Measurements from ENCODE around the gene LDLRAD2.
A peak's percentile ranks its signal among the peaks of the same experiment; 100 is the strongest.
"Not testable (repeated sequence)": the region's sequence is repeated elsewhere in the genome, so short reads cannot be mapped to it uniquely, and the experiment has no call there.

LDLRAD2 gene, protein sequence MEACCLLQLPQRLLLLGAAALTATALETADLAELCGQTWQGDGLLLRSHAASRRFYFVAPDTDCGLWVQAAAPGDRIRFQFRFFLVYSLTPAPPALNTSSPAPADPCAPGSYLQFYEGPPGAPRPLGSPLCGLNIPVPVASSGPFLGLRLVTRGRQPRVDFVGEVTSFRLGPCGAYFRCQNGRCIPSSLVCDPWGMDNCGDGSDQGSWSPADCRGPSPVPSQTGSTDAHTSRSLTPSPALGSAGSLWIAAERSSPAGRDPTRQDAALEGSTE

DNA sequence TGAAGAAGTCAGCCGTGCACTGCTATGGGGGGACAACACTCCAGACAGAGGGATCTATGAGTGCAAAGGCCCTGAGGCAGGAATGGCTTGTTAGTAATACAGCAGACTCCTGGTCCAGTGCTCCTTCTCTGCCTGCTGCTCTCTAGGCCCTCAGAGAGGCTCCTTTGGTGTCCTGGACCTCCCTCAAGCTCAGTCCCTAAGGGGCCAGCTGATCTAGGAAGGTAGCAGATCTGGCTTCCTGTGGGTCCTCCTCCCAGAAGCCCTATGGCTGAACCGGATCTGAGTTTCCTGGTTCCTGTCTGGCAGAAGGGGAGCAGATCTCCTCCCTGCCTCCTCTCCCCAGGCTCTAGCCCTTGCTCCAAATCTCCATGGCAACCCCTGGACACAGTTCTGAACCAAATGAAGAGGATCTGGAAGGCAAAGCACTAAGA is at the start of gene LDLRAD2:
TSS of gene LDLRAD2 (plus strand) at position 391 of the 431 bp plus-strand sequence. CDS start 187 bp downstream, outside the sequence.
- no peak for DNase-seq (ENCODE audit: low spot score)

- DNase-seq (ENCODE audit: low spot score), result no peak
These were observed 48.8 kb upstream of the LDLRAD2 start for GRCh38 chr1:21763236-21763635.

DNA sequence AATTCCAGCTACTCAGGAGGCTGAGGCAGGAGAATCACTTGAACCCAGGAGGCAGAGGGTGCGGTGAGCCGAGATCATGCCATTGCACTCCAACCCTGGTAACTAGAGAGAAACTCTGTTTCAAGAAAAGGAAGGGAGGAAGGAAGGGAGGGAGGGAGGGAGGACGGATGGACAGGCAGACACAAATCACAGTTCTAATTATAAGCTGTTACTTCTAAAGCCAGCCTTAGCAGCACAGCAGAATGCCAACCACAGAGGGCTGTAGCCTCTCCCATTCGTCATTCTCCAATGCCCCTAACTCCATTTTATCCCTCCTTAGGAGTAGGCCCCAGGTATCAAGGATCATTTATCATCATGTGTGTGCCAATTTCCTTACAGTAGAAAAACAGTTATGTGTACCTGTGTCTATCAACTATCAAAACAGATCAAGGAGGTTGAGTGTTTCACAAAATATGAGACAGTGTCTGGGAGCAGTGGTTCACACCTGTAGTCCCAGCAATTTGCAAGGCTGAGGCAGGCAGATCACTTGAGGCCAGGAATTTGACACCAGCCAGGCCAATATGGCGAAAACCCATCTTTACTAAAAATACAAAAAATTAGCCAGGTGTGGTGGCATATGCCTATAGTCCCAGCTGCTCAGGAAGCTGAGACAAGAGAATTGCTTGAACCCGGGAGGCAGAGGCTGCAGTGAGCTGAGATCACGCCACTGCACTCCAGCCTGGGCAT is 48.2 kb upstream of the LDLRAD2 start:
- no peak for DNase-seq (ENCODE audit: low spot score)

- no peak for DNase-seq (ENCODE audit: low spot score)
These were observed 47.2 kb upstream of the LDLRAD2 start for GRCh38 chr1:21764615-21765423.

DNA sequence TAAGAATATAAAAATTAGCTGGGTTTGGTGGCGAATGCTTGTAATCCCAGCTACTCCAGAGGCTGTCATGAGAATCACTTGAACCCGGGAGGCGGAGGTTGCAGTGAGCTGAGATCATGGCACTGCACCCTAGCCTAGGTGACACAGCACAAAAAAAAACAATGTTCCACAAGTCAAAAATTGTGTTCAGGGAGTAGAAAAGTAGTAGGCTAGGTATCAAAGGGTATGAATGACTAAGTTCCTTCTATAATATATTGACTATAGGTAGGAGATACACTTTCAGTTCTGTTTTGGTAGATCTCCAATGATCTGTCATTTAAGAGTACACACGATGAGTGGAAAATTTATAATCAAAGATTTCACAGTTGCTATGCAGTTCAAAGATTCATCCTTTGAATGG is 45.9 kb upstream of the LDLRAD2 start:
- DNase-seq (ENCODE audit: low spot score), result no peak

DNA sequence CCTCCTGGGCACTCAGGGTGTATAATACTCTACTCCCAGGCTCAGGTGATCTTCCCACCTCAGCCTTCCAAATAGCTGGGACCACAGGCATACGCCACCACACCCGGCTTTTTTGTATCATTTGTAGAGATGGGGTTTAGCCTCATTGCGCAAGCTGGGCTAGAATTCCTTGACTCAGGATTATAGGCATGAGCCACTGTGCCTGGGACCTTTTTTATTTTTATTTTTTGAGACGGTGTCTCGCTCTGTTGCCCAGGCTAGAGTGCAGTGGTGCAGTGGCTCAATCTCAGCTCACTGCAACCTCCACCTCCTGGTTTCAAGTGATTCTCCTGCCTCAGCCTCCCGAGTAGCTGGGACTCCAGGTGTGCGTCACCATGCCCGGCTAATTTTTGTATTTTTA is 45.0 kb upstream of the LDLRAD2 start:
- DNase-seq (ENCODE audit: low spot score), result not testable (repeated sequence)

DNA sequence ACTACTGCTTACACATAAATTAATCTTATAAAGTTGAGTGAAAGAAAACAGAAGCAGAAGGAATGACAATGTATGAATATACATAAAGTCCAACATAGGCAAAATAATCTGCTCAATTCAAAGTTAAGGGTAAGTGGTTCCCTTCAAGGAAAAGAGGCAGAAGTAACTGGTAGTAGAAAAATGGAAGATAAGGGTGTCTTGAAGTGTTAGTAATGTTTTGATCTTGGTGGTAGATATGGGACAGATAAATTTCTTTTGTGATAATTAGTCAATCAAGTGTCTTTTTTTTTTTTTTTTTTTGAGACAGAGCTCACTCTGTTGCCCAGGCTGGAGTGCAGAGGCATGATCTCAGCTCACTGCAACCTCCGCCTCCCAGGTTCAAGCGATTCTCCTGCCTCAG is 41.9 kb upstream of the LDLRAD2 start:
- DNase-seq (ENCODE audit: low spot score), result no peak

GRCh38 chr1:21770602-21771001 is 41.5 kb upstream of the LDLRAD2 start:
- DNase-seq (ENCODE audit: low spot score), result not testable (repeated sequence)

DNA sequence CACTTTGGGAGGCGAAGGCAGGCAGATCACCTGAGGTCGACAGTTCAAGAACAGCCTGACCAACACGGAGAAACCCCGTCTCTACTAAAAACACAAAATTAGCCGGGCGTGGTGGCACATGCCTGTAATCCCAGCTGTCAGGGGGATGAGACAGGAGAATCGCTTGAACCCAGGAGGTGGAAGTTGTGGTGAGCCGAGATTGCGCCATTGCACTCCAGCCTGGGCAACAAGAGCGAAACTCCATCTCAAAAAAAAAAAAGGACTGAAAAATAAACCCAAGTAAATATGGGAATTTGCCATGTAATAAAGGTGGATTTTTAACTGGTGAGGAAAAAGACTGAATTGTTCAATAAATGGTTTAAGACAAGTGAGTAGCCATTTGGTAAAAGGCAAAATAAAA is 40.4 kb upstream of the LDLRAD2 start:
- DNase-seq (ENCODE audit: low spot score), result not testable (repeated sequence)

DNA sequence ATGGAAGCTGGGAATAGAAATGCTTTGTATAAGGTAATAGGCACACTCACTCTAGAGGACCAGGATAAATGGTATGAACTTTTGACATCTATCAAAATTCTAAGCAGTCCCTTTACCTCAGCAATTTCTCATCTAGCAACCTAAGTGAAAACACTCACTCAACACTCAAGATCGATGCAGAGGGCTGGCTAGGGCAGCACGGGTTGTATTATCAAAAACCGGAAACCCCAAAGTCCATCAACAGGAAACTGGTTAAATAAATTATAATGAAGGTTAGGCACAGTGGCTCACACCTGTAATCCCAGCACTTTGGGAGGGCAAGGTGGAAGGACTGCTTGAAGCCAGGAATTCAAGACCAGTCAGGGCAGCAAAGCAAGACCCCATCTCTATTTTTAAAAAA is 38.5 kb upstream of the LDLRAD2 start:
- no peak for DNase-seq (ENCODE audit: low spot score)

GRCh38 chr1:21774835-21775549 is 37.1 kb upstream of the LDLRAD2 start:
- DNase-seq (ENCODE audit: low spot score), result no peak

DNA sequence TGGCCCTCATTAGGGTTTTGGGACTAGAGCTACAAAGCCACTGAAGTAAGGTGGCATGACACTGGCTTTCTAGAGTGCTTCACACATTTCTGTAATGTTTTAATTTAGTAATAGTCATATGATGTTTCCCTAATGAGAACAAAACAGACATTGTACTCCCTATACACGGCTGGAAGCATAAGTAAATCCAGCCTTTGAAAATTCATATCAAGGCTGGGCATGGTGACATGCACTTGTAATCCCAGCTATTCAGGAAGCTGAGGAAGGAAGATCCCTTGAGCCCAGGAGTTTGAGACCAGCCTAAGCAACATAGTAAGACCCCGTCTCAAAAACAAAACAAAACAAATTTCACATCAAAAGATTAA is 36.5 kb upstream of the LDLRAD2 start:
- no peak for DNase-seq (ENCODE audit: low spot score)

- DNase-seq (ENCODE audit: low spot score), result no peak
These were observed 36.0 kb upstream of the LDLRAD2 start for GRCh38 chr1:21775985-21776562.

DNA sequence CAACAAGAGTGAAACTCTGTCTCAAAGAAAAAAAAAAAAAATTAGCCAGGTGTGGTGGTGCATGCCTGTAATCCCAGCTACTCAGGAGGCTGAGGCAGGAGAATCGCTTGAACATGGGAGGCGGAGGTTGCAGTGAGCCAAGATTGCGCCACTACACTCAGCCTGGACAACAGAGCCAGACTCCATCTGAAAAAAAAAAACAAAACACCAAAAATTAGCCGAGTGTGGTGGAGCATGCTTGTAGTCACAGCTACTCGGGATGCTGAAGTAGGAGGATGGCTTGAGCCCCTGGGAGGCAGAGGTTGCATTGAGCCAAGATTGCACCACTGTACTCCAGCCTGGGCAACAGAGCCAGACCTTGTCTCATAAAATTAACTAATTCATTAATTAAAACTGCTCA is 35.1 kb upstream of the LDLRAD2 start:
- not testable (repeated sequence) for DNase-seq (ENCODE audit: low spot score)

- DNase-seq (ENCODE audit: low spot score), result no peak
These were observed 33.7 kb upstream of the LDLRAD2 start for GRCh38 chr1:21778405-21778727.

DNA sequence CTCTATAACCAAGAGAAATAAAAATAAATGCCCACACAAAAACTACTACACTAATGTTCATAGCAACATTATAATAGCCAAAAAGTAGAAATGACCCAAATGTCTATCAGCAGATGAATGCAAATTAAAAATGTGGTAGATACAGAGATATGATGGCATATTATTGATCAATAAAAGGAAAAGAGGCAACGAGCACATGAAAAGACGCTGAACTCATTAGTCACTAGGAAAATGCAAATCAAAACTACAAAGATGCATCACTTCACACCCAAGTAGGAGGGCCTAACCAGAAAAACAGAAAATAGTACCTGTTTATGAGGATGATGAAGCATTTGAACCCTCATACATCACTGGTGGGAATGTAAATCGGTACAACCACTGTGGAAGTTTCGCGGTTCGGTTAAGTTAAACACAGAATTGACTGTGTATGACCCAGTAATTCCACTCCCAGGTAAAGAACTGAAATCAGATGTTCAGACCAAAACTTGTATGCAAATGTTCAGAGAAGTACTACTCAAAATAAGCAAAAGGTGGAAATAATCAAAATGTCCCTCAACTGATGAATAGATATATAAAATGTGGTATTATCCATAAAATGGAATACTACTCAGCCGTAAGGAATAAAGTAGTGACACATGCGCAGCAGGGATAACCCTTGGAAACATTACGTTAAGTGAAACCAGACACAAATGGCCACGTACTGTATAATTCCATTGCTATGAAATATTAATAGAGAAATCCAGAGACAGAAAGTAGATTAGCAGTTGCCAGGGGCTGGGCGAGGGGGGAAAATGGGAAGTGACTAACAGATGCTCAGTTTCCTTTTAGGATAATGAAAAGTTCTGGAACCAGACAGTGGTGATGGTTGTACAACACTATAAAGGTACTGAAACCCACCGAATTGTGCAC is 32.2 kb upstream of the LDLRAD2 start:
- DNase-seq (ENCODE audit: low spot score), result no peak

DNA sequence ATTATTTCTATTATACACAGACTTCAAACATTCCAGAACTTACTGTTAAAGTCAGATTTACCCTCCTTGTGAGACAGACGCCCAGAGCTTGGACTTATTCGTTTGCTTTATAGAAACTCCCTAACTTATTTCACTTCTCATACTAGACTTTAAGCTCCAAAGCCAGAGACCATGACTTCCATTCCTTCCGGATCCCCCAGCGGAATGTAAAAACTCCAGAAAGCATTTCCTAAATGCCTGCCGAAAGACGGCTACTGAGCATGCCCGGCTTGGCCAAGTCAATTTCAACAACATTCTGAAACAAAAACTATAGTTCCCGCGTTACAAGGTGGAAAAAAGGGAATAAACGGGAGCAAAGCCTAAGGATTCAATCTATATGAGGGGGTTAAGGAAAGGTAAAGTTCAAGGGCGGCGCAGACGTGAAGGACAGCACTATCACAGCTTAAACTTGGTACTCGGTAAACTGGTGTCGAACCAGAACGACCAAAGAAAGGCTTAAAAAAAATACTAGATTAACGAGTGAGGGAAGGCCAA is 30.2 kb upstream of the LDLRAD2 start:
- DNase-seq (ENCODE audit: low spot score), result no peak

- peak; percentile 57 for DNase-seq (ENCODE audit: low spot score)
These were observed 29.7 kb upstream of the LDLRAD2 start for GRCh38 chr1:21782349-21782867.

- peak; percentile 97 for DNase-seq (ENCODE audit: low spot score)
These were observed 29.0 kb upstream of the LDLRAD2 start, which contains the start of gene USP48 for GRCh38 chr1:21782868-21783678. Gene USP48, minus strand, starts transcription at chr1:21783149. Its CDS starts 192 bp downstream, at chr1:21782957.
